ENCODE measurements around the gene ARL6IP5.

ARL6IP5 gene

DNA sequence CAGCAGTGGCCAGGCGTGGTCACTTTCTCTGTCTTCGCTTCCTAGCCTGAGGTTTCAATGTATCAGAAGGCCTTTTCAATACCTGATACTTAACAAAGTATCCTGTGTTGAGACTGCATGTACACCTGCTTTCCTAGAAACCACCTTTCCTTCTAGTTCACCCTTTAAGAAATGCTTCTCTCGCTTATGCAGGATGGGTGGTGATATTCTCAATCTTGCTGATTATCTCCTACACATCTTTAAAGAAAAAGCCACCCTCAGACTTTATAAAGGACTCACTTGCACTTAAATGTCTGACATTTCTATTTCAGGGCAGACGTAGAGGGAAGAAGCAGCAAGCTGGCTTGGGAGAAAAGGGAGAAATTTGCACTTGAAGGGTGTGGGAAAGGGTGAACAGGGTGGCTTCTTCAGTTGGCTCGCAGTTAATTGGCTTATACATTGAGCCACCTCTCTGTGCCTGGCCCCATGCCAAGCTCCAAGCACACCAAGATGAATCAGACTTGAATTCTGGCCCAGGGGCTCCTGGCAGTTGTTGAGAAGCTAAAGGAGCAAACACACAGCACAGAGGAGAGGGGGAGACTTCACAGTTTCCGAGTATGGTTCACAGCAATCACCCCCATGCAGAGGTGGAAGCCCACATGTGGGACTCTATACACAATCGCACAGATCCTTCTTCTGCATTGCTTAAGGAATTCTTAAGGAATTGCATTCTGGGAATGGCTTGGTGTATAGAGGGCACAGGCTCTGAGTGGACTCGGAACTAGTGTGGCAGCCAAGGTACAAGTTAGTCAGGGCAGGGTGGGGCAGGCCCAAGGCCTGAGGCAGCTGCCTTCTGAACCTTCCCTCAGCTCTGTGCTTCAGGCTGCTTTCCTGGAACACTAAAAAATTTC lies 1.3 kb downstream of the ARL6IP5 start:
- DNase-seq (ENCODE audit: low read depth, low spot score): peak; percentile 95

DNA sequence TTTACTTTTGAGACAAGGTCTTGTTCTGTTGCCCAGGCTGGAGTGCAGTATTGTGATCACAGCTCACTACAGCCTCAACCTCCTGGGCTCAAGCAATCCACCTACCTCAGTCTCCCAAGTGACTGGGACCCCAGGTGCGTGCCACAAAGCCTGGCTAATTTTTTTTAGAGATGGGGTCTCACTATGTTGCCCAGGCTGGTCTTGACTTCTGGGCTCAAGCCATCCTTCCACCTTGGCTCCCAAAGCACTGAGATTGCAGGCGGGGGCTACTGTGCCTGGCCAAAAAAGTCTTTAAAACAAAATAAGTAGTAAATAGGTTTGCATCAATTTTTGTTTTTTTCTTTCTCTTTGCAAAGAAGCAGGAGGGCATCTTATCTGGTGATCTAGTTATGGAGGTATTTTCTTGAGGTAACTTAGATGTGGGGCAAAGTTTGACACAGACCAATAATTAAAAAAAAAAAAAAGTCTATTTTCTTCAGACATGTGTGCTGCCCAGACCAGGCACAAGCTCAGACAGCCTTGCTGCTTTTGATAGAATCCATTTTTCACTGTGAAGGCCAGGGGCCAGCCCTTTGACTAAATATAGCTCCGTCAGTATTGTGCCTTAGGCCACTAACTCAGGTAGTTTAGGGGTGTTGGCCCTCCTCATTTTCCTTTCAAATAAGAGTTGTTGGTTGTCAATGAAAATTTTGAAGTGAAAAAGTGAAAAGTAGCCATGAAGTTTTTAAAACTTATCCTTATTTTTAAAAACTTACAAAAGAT lies 2.5 kb downstream of the ARL6IP5 start:
- no peak for DNase-seq (ENCODE audit: low read depth, low spot score)

DNA sequence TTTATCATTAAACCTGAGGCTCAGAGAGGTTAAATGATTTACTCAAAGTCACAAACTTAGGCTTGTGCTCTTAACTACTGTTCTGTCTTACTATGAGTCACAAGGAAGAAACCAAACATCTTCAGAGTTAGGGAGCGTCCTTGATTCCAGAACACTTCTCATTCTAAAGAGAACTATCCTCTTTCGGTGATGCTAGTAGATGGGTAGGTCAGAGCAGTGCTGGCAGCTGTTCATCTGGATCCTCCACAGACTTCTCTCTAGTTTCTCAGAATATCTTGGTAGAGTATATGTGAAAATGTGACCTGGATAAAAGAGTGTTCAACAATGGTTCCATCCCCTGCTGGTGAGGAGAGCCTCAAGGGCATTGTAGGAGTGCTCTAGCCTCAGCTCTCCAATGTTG lies 3.3 kb downstream of the ARL6IP5 start:
- DNase-seq (ENCODE audit: low read depth, low spot score): no peak

DNA sequence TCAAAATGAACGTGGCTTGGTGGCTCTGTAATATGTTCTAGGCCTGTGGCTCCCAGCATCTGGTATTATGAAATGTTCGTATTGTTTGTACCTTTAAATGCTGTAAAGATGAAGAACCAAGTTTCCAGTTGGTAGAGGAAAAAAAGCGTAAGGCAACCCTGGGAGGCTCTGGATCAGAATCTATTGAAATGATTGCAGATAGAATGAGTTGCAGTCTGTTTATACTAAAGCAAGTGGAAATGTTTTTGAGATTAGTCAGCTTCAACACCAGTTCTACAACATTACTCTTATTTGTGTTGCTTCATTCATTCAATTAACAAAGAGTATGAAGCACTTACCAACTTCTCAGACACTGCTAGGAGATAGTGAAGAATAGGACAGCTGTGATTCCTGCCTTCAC lies 5.3 kb downstream of the ARL6IP5 start:
- peak; percentile 72 for DNase-seq (ENCODE audit: low read depth, low spot score)

DNA sequence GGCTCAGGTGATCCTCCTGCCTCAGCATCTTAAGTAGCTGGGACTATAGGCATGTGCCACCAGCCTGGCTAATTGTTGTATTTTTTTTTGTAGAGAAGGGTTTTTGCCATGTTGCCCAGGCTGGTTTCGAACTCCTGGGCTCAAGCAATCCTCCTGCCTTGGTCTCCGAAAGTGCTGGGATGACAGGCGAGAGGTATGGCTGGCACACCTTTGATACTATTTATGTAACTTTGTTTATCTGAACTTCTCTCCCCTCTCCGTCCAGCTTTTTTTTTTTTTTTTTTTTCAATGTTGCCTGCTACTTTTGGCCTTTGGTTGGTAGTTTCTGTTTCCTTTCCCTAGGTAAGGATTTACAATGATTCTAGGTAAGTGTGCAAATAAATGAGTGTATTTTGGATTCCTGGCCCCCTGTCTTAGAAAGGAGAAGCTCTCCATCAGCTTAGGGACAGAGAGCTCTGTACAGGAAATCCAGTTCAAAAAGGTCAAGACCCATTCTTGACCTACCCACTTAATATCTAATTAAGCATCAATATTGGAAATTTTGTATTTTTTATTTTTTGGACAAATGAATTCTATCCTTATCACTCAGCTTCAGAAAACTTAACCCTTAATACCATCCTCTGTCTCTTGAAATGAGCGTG lies 6.8 kb downstream of the ARL6IP5 start:
- no peak for DNase-seq (ENCODE audit: low read depth, low spot score)

DNA sequence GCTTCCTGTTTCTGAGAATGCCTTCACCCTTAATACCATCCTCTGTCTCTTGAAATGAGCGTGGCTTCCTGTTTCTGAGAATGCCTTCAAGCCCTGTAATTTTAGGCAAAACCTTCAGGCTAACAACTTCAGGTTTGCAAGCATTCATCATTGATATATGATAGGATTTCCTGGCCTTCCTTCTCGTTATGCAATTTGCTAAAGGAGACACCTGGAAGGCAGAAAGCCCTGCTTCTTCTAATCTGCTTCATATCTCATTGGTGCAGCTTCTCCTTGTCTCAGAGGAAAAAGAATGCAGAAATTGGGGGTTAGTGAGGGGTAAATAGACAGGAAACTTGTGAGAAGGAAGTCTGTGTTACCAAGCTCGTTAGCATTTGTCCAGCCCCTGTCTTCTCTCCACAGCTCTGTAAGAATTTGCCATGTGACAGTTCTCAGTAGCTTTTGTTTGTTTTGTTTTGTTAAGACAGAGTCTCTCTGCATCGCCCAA lies 7.3 kb downstream of the ARL6IP5 start:
- DNase-seq (ENCODE audit: low read depth, low spot score): peak; percentile 57

DNA sequence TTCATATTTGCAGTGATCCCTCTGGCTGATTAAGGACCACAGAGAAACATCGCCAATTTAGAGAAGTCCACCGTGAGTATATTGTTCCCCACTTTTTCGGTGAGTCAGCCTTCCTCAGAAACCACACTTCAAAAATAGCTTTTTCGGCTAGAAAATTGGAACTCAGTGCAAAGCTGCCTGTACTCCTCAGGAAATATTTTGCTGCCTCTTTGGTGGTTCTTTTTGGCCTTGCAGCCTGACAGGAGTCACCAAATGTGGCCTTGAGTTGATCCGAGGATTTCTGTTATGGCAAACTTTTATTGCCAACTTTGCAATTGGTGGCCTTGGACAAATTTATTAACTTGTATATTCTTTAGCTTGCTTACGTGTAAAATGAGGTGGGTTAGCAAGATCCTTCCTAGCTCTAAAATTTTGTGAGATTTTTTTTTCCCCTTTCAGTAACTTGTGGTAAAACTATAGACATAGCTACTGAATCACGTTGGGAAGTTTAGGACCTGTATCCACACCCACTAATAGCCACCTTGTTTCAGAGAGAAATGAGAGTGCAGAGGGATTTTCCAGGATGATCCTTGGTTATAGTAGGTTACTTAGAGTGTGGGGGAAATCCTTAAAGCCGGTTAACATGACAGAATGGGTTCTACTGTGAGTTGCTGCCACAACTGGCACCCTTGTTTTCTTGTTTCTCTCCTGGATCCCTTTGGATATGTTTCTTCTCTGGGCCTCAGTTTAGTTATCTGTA lies 9.9 kb downstream of the ARL6IP5 start:
- DNase-seq (ENCODE audit: low read depth, low spot score): peak; percentile 81

DNA sequence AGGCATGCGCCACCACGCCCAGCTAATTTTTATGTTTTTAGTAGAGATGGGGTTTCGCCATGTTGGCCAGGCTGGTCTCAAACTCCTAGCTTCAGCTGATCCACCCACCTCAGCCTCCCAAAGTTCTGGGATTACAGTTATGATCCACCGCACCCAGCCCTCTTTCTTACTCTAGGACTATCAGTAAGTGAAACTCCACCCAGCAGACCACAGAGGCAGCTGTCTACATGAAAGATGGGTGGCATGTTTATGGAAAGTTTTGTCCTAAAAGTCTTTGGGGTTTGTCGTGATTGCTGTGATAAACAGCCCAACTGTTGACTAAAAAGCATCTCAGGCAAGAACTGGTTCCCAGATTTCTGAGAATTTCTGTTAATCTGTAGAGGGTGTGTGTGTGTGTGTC lies 10.9 kb downstream of the ARL6IP5 start:
- no peak for DNase-seq (ENCODE audit: low read depth, low spot score)

DNA sequence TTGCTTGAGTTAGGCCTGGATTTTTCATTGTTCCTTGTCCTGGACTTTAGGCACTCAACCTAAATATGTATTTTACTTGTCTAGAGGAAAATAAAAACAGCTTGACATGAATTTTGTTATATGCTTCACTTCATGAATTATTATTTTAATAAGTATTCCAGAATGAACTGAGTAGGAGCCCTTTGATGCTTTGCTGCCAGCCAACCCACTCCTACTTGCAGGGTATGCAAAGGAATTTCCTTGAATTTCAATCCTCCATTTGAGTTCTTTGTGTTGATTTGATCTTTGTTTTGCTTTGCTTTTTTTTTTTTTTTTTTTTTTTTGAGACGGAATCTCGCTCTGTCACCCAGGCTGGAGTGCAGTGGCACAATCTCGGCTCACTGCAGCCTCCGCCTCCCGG lies 11.6 kb downstream of the ARL6IP5 start:
- DNase-seq (ENCODE audit: low read depth, low spot score): no peak

DNA sequence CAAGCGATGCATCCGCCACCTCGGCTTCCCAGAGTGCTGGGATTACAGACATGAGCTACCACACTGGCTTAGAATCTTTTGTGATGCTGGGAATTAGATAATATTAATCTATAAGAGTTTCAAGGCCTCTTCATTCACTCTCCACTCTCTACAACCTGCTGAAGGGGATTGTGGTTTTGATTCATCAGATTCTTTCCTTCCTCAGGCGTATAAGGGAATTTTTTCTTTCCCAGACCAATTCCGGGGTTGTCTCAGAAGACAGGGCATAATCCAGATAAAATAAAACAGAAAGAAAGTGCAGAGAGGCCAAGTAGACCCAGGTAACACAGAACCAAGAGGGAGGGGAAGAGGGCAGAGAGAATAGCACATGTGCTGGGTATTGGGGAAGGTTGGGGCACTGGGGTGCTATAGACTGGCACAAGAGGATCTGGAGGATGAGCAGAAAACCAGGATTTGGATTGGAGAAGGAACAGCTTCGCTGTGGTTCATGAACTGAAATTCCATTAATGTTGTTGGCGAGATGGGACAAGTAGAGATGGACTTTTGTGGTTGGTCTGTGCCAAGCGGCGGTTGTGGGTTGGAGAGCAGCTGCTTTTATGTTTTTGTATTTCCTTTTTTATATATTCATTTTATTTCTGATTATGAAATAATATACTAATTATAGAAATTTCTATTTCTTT lies 12.8 kb downstream of the ARL6IP5 start:
- peak; percentile 57 for DNase-seq (ENCODE audit: low read depth, low spot score)

DNA sequence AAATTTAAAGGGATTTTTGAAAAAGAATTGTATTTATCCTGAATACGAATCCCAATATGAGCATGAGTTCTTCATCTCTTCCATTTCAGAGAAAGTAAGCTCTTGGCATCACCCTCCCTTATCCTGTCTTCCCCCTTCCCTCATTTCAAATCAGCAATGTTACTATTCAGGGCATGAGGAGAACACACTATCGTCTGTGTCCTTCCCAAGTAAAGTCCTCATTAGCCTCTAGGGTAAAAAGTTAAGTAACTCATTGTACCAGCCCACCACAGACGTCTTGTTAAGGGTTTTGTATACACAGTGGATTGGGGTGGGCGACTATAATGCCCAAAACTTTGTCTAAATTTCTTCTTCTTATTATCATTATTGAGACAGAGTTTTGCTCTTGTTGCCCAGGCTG lies 14.8 kb downstream of the ARL6IP5 start:
- DNase-seq (ENCODE audit: low read depth, low spot score): no peak

DNA sequence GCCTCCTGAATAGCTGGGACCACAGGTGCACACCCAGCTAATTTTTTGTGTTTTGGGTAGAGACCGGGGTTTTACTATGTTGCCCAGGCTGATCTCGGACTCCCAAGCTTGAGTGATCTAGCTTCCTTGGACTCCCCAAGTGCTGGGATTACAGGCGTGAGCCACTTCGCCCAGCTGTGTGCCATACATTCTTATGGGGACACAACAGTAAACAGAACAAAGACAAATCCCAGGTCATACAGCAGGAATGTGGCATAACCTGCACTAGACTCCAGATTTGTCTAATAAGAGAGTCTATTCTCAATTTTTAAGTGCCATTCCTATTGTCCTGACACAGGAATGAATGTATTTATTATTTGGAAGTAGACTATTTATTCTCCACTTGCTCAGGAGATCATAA lies 17.6 kb downstream of the ARL6IP5 start:
- no peak for DNase-seq (ENCODE audit: low read depth, low spot score)

DNA sequence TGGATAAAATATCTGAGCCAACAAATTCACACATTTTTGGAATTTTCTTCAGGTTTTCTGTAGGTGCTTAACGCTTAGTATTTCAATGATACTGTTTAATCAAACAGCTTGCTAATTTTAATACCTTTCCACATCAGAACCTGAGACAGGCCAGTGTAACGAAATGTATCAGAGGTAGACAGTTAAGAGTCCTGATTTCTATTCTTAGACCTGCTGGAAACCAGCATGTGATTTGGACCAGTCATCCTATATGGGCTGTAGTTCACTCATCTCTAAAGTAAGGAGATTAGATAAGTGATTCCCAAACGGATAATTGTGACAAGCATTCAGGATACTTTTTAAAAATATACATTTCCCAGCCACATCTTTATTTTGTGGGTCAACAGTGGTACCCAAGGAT lies 18.4 kb downstream of the ARL6IP5 start:
- DNase-seq (ENCODE audit: low read depth, low spot score): no peak

DNA sequence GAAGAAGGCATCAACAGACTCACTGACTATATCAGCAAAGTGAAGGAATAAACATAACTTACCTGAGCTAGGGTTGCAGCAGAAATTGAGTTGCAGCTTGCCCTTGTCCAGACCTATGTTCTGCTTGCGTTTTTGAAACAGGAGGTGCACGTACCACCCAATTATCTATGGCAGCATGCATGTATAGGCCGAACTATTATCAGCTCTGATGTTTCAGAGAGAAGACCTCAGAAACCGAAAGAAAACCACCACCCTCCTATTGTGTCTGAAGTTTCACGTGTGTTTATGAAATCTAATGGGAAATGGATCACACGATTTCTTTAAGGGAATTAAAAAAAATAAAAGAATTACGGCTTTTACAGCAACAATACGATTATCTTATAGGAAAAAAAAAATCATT lies 19.8 kb downstream of the ARL6IP5 start:
- DNase-seq (ENCODE audit: low read depth, low spot score): no peak

DNA sequence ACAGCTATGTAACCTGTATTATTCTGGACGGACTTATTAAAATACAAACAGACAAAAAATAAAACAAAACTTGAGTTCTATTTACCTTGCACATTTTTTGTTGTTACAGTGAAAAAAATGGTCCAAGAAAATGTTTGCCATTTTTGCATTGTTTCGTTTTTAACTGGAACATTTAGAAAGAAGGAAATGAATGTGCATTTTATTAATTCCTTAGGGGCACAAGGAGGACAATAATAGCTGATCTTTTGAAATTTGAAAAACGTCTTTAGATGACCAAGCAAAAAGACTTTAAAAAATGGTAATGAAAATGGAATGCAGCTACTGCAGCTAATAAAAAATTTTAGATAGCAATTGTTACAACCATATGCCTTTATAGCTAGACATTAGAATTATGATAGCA lies 20.6 kb downstream of the ARL6IP5 start:
- no peak for DNase-seq (ENCODE audit: low read depth, low spot score)

DNA sequence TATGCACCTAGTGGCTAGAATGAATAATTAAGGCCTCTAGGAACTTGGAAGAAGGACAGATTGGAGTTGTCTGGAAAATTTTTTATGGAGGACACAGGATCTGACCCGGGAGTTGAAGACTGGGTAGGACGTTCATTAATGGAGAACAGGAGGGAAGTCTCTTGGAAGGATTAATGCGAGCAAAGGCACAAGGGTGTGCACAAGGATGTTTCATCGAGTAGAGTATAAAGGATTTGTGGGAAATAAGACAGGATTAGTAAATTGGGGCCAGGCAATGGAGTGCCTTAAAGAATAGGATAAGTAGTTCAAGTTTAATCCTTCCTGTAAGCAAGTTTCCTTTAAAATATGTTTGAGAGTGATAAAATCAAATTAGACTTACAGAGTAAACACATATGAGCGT lies 23.1 kb downstream of the ARL6IP5 start:
- DNase-seq (ENCODE audit: low read depth, low spot score): no peak

DNA sequence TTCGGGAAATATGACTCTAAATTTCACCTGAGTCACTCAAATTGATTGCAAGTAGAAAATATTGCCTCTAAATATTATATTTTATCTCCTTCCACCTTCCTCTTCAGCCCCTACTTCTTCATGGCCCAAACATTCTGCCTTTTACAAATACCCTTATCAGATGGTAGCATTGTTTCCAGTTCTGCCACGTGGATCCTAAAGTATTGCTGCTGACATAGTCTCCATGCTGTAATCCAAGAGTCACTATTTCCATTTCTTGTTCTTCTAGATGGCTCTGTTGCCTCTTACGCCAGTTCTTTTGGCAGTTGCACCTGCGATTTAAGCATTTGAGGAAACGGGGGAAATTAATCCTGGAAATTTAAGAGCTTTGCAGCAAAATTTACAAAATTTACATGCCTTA lies 24.1 kb downstream of the ARL6IP5 start:
- no peak for DNase-seq (ENCODE audit: low read depth, low spot score)

DNA sequence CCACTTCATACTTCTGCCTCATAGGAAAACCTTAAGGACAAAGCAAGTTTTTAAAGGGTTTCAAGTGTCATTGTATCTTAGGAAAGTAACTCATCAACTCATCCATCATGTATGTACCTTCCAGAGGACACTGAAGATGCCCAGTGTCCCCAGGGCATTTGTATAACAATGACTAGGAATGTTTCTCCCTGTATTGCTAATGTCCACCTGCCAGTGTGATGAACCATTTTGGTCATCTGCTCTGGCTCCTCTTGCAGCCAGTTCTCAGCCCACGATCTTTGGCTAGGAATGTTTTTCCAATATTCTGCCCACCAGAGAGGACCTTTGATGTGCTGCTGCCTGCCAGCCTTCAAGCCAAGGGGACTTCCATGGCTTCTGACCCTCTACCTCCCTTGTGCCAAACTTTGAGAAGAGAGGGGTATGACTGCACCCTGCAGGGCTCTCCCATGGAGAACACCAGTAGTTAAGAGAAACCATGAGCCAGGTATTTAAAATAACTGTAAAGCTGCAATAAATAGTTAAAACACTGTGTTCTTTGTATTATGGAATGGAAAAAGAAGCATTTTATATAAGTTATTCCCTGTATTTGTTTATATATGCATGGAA lies 26.3 kb downstream of the ARL6IP5 start:
- no peak for DNase-seq (ENCODE audit: low read depth, low spot score)

DNA sequence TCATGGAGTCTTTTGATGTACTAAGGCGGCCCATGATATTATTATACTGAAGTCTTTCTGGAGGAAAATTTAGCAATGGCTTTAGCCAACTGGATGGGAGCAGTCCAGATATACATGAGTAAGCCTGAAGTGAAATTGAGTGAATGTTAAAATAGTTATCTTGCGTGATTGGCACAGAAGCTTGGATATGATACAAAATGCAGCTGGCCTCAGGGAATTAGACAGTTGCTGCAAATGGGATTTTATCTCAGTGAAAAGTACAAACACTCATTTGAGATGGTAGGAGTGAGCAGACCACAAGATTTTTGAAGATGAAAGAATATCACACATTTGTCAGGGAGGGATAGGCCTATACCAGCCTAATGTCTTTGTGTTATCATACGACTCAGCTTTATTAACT lies 28.8 kb downstream of the ARL6IP5 start:
- DNase-seq (ENCODE audit: low read depth, low spot score): no peak

DNA sequence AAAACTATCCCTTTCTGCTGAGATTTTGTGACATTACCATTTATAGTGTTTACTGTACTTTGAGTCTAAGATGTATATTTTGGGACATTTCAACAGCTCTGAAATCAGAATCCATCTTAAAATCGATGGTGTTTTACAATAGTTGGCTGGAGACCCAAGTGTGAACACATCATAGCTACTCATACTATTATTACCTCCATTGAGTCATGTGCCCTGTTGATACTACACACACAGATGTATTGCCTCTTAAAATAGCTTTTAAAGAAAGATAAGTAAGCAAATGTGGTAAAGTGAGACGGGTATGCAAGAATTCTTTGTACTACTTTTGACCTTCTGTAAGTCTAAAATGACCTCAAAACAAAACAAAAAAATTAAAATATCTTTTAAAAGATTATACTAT lies 31.0 kb downstream of the ARL6IP5 start:
- no peak for DNase-seq (ENCODE audit: low read depth, low spot score)

DNA sequence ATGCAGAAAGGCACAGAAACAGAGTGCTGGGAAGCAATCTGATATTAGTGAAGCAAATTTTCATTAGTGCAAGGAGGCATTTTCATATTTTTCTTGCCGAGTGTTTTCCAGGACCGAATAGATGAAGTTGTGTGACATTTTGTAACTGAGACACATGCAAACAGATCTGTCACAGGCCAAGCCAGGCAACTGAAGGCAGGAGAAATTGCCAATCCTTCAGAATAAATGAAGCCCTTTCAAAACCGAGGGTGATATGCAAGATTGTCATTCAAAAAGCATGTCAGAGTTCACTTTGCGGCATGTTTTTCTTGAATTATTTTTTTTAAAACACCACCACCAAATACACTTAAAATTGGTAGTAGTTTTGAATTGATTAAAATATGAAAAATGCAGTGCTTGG lies 31.4 kb downstream of the ARL6IP5 start:
- DNase-seq (ENCODE audit: low read depth, low spot score): no peak

All from astrocyte of the hippocampus (primary cell).